GM21423 (cell line): ENCODE data around the gene SRM.
"Not testable (repeated sequence)": the region's sequence is repeated elsewhere in the genome, so short reads cannot be mapped to it uniquely, and the experiment has no call there.

Experiments used
- ATAC-seq: cut with Tn5 transposase; IDR thresholded peaks from one replicate; pipeline ENCODE4 v1.9.1; 2021; ENCODE audit warnings: mild to moderate bottlenecking, moderate library complexity; ENCODE audit not compliant: unreplicated experiment

Gene SRM

DNA sequence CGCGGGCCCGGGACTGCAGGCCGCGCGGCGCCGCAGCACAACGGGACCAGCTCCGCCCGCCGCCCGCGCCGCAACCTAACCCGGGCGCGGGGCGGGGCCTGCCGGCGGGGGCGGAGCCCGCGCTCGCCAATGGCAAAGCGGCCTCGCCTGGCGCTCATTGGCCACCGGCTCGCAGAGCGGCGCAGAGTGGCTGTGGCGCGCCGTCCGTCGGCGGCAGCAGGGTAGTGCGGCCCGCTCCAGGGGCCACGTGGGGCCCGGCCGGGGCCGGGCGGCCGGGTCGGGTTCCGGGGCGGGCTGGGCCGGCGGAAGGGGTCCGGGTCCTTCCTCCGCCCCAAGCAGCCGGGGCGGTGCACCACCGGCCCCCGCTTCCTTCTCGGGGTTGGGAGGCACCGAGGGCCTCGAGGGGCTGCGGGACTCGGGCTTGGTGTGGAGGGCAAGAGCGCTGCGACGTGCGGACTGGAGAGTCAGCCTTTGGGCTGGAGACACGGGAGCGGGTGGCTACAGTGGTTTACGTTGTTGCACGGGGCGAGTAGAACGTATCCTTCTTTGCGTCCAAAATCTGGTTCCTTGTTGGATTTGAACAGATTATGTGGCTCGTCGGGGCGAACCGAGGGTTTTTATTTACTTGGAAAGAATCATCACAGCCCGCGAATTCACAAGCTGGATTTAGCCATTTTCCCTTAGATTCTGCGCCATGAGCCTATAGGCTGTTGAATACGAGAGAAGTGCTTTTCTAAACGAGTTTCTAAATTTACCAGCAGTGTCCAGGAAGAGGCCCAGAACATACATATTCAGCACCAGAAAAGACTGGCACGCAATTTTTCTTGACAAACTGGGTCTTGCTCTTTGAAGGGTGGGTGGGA is at the start of gene SRM:
SRM (minus strand) TSS at position 51 of the 863 bp plus-strand sequence. CDS start 75 bp downstream, outside the sequence.
- peak; percentile 88 for ATAC-seq

DNA sequence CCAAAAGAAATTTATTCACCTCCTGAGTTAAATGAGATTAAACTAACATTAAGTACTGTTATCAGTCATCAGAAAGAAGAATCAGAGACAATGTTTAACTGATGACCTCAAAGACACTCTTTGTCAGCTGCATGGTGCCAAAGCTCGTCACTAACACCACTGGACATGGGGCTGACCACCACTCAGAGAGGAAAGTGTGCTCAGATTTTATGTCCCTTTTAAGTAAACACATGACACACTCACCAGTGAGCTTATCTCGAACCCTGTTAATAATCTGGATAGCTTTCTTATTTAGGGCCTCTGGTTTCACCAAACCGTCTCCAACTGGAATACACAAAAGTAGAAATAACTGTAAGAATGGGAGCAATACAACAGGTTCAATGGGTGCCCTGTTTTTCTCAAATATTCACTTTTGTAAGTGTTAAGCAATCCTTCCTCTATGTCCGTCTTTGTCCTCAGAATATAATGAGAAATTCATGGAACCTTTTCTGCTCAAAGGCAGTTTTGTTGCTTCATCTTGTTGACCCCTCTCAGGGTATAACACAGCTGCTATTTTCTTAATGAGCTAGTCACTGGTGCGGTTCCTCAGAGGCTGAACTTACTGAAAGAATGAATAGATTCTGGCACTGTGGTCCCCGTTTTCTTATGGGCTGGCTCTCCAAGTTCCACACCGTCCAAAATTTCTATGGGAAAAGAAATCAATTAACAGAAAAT is 49.4 kb upstream of the SRM start:
- ATAC-seq: no peak

DNA sequence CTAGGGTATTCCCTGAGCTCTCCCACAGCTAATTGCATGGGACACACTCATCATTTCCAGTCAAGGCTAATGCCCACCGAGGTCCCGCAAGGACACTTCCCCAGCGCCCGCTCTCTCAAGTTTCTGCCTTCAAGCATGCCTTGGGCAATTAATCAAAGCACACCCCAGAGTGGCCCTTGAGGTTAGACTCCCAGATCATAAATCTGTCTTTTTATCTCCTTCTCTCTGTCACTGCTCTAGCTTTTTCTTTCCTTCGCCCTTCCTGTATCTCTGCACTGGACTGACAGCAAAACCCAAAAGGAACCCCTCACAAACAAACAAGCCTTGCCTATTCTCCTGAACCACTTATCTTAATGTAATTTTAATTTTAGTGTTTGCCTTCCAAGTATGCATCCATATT is 47.8 kb upstream of the SRM start:
- no peak for ATAC-seq

DNA sequence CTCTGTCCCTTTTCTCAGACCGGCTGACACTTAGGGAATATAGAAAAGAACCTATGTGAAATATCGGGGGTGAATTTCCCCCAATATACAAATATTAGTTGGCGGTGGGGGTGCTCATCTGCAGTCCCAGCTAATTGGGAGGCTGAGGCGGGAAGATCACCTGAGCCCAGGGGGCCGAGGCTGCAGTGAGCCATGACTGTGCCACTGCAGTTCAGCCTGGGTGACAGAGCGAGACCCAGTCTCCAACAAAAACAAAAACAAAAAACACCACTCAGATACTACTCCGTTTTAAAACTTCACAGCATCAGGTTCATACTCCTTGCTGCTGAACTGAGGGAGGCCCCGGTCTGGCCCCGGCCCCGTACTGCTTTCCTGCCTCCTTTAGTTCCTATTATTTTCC is 45.8 kb upstream of the SRM start:
- ATAC-seq: no peak

DNA sequence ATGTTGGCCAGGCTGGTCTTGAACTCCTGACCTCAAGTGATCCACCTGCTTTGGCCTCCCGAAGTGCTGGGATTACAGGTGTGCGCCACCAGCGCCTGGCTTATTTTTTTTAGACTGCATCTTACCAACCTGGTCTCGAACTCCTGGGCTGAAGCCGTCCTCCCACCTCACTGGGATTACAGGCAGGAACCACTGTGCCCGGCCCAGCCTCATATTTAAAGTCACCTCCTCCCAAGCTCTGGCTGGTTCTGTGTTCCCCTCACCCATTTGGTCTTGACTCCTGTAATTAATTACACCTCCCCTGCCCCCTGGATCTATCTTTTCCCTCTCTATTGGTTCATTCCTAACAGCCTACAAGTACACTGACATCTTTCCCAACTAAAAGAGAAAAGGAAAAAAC is 41.5 kb upstream of the SRM start:
- no peak for ATAC-seq

DNA sequence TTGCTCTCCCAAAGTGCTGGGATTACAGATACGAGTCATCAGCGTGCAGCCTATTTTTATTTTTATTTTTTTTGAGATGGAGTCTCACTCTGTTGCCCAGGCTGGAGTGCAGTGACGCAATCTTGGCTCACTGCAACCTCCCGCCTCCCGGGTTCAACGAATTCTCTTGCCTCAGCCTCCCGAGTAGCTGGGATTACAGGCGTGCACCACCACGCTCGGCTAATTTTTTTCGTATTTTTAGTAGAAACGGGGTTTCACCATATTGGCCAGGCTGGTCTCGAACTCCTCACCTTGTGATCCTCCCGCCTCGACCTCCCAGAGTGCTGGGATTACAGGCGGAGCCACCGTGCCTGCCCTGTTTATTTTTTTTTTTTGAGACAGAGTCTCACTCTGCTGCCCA is 41.0 kb upstream of the SRM start:
- not testable (repeated sequence) for ATAC-seq

DNA sequence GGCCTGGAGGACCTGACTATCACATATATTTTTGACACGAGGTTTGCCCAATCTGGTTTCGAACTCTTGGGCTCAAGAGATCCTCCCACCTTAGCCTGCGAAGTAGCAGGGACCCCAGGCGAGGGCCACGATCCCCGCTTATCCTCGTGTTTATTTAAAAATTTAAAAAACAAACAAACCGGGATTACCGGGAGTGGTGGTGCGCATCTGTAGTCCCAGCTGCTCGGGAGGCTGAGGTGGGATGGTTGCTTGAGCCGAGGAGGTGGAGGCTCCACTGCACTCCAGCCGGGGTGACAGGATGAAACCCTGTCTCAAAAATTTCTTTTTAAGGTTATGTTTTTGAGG is 40.3 kb upstream of the SRM start:
- ATAC-seq: no peak

DNA sequence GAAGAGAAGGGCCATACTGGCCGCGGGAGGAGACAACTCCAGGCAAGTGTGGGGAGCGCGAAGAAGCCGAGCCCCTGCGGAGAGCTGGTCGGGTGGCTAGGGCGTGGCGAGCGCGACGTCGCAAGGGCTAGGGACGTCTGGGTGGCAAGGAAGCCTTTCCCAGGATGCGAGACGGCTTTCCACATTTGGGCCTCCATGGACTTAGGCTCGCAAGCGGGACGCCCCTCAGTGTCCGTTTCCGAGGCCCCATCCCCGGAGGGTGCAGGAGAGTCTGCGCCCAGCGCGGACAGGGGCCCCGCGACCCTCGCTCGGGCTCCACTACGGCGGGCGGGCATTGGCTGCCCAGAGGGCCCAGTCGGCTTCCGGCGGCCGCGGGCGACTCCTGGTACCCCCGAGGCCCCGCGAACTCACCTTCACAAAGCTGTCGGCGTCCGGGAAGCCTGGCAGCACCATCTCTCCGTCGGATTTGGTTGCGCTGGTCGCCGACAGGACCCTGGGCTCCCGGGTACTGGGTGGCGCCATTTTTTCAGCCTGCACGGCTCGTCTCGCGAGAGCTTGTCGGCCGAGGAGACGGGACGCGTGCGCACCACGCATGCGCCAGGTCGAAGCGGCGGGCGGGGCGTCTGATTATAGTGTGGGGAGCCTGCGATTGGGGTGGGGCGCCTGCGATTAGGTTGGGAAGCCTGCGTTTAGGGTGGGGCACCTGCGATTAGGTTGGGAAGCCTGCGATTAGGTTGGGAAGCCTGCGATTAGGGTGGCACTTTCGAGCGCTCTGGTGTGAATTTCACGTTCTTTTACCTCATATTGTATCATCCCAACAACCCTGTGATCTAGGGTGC is 39.7 kb upstream of the SRM start, which contains the start of gene EXOSC10:
EXOSC10 (minus strand) TSS at position 560 of the 839 bp plus-strand sequence; CDS start at position 522, 38 bp downstream.
- ATAC-seq: peak; percentile 95

DNA sequence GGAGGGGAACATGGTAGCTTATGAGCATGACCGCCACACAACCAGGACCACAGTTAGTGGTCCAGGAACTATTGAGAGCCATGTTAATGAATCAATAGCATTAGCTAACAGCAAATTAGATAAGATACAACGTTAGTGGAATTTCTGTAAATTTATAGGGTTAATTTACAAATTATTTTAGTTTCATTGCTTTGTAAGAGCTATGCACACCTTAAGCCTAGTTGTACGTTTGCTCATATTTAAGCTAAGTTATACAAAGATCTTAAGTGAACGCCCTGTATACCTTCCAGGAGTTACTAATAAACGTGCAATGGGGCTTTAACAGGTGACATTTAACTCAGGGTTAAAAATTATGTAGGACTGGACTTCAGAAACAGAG is 39.1 kb upstream of the SRM start:
- ATAC-seq: no peak

DNA sequence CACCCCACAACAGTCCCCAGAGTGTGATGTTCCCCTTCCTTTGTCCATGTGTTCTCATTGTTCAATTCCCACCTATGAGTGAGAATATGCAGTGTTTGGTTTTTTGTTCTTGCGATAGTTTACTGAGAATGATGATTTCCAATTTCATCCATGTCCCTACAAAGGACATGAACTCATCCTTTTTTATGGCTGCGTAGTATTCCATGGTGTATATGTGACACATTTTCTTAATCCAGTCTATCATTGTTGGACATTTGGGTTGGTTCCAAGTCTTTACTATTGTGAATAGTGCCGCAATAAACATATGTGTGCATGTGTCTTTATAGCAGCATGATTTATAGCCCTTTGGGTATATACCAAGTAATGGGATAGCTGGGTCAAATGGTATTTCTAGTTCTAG is 24.0 kb upstream of the SRM start:
- ATAC-seq: not testable (repeated sequence)

DNA sequence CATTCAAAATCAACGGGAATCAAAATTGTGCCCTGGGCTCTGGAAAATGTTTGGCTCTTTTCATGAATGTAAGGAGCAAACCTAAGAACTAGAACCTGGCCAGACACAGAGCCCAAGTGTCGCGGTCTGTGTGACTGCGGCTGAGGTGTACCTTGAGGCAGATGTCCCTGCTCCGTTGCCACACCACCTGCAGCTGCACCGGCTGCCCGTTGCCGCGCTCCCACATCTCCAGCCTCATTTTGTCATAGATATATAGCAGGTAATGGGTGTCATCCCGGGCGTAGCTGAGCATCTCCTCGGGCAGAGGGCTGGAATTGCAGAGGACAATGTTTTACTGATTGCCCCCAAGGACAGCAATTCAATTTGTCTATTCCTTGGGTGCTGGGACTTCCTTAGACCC is 21.1 kb upstream of the SRM start:
- ATAC-seq: no peak

DNA sequence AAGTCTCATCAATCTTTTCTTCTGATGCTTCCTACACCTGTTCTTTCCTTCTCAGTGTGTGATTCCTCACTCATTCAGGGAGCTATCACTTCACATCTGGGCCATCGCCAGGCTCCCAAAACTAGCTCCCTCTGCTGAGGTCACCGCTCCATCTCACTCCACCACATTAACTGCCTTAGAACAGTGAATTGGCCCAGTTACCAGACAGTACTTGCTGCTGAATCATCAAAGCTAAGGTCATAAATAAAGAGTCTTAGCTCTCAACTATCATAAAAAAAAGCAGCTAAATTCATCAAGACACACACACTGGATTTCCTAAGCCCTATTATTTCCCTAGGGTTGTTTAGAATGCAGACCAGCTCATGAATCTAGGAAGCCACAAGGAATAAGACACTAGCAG is 18.8 kb upstream of the SRM start:
- ATAC-seq: no peak

DNA sequence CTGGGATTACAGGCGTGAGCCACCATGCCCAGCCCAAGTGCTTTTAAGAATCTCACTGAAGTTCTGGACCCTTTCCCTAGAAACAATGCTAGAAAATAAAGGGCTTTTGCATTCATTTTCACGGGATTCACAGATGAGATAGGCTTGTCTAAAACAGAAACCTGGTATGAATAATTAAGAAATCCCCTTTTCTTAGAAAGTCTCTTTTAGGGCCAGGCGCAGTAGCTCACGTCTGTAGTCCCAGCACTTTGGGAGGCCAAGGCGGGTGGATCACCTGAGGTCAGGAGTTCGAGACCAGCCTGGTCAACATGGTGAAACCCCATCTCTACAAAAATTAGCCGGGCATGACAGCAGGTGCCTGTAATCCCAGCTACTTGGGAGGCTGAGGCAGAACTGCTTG is 13.6 kb upstream of the SRM start:
- not testable (repeated sequence) for ATAC-seq

DNA sequence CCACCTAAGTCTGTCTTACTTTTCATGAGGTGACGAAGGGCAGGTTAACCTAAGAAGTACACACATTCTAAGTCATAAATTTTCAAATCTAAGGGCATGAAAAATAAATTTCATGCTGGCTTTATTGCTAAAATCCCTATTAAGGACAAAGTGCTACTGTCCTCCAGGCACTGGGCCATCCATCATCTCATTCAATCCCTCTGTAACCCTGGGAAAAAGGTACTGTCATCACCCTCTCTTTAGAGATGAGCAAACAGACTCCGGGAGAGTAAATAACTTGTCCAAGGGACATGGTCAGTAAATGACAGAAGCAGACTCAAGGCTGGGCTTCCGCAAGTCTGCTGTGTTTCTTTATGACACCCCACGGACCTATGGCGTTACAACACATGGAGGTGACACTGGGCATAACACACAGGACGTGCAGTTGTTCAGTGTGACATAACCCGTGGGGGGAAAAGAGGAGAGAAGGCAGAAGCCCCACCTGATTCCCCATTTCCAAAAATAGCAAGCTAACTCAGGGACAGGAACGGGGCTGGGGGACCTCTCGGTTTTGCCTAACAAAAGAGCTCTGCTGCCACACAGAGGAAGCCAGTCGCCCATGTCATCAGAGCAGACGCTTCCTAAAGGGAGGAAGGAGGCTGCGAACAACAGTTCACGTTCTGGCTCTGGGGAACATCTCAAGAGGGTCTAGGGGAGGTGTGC is 12.5 kb upstream of the SRM start:
- no peak for ATAC-seq

DNA sequence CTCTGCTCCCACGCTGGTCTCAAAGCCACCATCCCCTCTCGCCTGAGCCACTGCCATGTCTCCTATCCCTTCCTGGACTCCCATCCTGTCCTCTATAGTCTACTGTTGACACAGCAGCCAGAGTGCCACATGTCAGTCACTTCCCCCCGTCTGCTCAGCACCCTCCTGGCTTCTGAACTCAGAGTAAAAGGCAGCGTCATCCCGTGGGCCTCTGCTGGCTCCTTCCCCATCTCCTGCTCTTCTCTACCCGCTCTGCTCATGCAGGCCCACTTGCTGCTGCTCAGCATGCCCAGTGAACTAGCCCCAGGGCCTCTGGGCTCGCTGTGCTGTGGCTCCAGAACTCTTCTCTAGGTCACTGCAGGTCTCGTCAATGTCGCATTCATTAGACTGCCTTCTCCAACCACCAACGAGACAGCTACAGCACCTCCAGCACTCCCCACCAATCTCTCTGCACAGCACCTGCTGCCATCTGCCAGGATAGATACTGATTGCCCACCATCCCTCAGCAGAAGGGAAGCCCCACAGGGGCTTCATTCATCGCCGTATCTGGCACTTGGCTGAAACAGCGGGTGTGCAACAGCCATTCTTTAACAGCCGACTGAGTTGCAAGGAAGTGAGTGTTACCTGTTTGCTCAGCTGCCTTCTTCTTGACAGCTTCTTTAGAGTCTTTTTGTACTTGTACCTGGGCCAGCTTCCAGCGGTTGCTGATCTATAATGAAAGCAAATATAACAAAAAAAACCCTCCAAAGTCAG is 11.8 kb upstream of the SRM start:
- no peak for ATAC-seq

DNA sequence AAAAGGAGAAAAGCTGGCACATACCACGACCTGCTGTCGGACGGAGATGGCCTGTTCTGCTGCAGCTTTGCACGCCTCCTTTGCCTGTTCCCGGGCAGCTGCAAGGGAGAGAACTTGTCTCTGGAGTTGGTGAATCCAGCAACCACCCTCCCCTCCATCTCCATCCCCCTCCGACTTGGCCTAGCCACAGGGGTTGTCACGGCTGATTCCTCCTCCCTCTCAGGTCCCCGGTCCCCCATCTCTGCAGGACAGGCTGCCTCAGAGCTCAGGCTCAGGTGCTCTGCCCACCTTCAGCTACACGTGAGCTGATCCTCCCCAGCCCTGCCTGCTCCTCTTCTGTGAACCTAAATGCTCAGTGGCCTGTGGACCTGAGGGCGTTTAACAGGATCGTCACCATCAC is 11.1 kb upstream of the SRM start:
- ATAC-seq: no peak

DNA sequence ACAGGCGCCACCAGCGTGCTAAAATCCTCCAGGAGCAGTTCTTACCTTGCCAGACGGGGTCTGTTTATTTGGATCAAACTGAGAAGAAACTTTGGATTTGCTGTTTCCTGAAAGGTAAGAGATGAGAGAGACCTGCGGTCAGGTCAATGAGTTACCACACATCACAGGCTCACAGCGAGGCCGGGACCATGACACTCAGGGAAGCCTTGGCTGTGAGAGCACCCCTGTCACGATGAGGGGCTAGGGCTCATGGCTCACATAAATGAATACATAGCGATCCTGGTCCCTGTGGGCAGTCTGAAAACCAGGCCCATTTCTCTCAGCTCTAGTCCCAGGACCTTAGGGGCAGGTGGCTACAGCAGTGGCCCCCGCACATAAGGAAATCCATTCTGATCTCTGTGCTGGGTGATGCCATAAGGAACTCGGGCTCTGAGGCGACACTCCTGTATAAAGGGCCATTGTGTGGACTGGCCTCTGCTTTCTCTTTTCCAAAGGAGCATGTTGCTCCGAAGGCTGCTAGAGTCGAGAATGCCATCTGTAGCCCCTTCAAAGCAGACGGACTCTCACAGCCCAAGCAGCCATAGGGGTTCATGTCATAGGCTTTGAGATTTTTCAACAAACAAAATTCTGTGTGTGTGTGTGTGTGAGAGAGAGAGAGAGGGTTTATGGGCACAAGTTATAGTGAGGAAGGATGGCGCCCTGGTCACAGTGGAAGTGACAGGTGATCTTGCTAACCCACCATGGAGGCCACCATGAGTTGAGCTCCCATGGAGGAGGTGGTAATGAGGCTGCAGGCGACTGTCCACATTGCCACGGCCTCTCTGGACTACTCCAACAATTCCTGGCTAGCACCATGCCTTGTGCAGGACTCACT is 9.0 kb upstream of the SRM start:
- no peak for ATAC-seq

DNA sequence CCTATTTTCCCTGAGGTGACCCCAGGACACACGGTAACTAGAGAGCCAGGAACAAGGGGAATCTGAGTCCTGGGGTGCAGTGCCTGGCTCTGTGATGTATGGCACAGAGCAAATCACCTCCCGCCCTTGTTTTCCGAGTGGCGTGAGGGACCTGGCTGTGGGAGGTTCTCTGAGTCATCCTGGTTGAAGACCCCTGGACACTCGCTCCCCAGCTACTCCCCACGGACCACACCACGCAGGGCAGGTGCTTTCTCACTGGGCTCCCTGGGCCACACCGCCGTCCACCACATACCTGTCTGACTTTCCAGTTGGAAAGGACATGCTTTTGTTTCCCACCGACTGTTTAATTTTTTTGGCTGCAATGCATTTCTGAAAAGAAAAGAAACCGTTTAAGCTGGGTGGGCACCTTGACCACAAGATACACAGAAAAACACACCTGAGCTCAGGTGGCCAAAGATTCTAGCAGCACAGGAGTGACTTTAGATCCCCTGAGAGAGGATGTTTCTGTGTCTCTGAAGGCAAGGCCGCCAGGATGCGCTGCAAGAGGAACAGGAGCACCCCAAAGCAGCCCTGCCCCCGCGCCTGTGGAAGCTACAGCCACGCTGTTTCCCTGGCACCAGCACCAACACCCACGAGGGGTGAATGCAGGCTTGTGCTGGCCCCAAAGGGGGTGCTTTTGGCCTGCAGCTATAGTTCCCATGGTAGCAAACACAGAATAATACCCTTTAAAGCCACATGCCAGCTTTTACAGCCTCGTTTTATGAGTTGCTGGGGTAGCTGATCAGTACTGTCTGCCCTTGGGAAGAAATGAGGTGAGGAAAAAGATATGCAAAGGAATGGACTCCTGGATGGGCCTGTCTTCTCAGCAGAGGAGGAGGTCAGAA is 8.1 kb upstream of the SRM start:
- ATAC-seq: no peak
